ENCODE results near the gene NAV2. TPM values are rescaled to one million over a fixed set of nuclear protein-coding genes. Genes with fewer than 3 reads are reported as not detected.
A peak's percentile ranks its signal among the peaks of the same experiment; 100 is the strongest.

Gene NAV2
- total RNA-seq, 1 donor from 2014 or later, result 44.8 TPM

- DNase-seq (no peak), ATAC-seq (no peak)
- intact Hi-C loops (cut with DNase I), result no loop called here
- H3K27ac ChIP-seq, result no peak overlapping the region
- peaks cover 1% of the 10 kb centered on the region for H3K4me1 ChIP-seq
- no peaks in the 10 kb centered on the region for H3K36me3 ChIP-seq
- no peak overlapping the region for H3K4me3 ChIP-seq
- H3K27me3 ChIP-seq, result no peaks in the 10 kb centered on the region
- no peaks in the 10 kb centered on the region for H3K9me3 ChIP-seq
- TF ChIP-seq, protein P1, sequence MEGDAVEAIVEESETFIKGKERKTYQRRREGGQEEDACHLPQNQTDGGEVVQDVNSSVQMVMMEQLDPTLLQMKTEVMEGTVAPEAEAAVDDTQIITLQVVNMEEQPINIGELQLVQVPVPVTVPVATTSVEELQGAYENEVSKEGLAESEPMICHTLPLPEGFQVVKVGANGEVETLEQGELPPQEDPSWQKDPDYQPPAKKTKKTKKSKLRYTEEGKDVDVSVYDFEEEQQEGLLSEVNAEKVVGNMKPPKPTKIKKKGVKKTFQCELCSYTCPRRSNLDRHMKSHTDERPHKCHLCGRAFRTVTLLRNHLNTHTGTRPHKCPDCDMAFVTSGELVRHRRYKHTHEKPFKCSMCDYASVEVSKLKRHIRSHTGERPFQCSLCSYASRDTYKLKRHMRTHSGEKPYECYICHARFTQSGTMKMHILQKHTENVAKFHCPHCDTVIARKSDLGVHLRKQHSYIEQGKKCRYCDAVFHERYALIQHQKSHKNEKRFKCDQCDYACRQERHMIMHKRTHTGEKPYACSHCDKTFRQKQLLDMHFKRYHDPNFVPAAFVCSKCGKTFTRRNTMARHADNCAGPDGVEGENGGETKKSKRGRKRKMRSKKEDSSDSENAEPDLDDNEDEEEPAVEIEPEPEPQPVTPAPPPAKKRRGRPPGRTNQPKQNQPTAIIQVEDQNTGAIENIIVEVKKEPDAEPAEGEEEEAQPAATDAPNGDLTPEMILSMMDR (IDR thresholded peaks at IDR 0.05), result no peak
Observed at GRCh38 chr11:19827399-19828135, 114.9 kb downstream of the NAV2 start.

GRCh38 chr11:19828382-19829108 is 115.9 kb downstream of the NAV2 start:
- Histone ChIP-seq H3K4me1 (no peaks in the 10 kb centered on the region), H3K4me3 (no peak overlapping the region), H3K9me3 (no peaks in the 10 kb centered on the region), H3K36me3 (peaks cover 2% of the 10 kb centered on the region), H3K27me3 (no peaks in the 10 kb centered on the region), H3K27ac (no peak overlapping the region)
- ATAC-seq, result peak; percentile 29
- TF ChIP-seq, protein P1 (IDR thresholded peaks at IDR 0.05), result no peak
- DNase-seq, result no peak
- intact Hi-C loops (cut with DNase I), result no loop called here

- peak; percentile 52 for ATAC-seq
- intact Hi-C loops (cut with DNase I), result no loop called here
- no peak overlapping the region for H3K27ac ChIP-seq
Observed at GRCh38 chr11:19829109-19829837, 116.6 kb downstream of the NAV2 start.

GRCh38 chr11:19832086-19832750 is 119.6 kb downstream of the NAV2 start:
- H3K4me1 ChIP-seq, result no peaks in the 10 kb centered on the region
- intact Hi-C loops (cut with DNase I), result no loop called here
- no peak for ATAC-seq
- peaks cover 3% of the 10 kb centered on the region for H3K36me3 ChIP-seq
- H3K9me3 ChIP-seq, result no peaks in the 10 kb centered on the region
- TF ChIP-seq, protein P1 (IDR thresholded peaks at IDR 0.05), result no peak
- DNase-seq, result no peak
- no peak overlapping the region for H3K4me3 ChIP-seq
- H3K27me3 ChIP-seq, result no peaks in the 10 kb centered on the region
- H3K27ac ChIP-seq, result no peak overlapping the region

More at GRCh38 chr11:19829109-19829837, 116.6 kb downstream of the NAV2 start:
- no peak for DNase-seq
- no peaks in the 10 kb centered on the region for H3K9me3 ChIP-seq
- no peaks in the 10 kb centered on the region for H3K27me3 ChIP-seq
- H3K36me3 ChIP-seq, result peaks cover 3% of the 10 kb centered on the region
- no peak overlapping the region for H3K4me3 ChIP-seq
- TF ChIP-seq, protein P1 (IDR thresholded peaks at IDR 0.05), result no peak
- no peaks in the 10 kb centered on the region for H3K4me1 ChIP-seq

DNA sequence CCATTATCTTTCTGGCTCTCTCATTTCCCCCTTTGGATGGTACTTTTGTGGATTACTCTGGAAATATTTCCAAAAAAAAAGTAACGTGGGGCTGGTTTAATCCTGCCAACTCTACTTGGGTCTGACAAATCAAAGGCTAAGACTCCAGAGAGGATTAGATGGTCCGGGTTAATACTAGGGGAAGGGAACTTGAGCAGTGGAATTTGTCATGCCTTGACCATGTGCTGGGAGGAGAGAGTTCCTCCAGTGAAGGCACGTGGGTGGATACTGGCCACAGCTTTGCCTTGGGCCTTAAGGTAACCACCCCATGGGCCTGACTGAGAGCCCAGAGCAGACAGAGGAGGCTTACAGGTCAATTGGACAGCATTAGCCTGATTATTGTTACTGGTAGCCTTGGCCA is 120.3 kb downstream of the NAV2 start:
- intact Hi-C loops (cut with DNase I), result no loop called here
- no peaks in the 10 kb centered on the region for H3K4me1 ChIP-seq
- no peaks in the 10 kb centered on the region for H3K27me3 ChIP-seq

More for the DNA sequence above, 120.3 kb downstream of the NAV2 start:
- Histone ChIP-seq H3K4me3 (no peak overlapping the region), H3K36me3 (peaks cover 3% of the 10 kb centered on the region), H3K9me3 (no peaks in the 10 kb centered on the region), H3K27ac (no peak overlapping the region)
- no peak for ATAC-seq
- DNase-seq, result no peak
- TF ChIP-seq, protein P1 (IDR thresholded peaks at IDR 0.05), result no peak

Data from upper lobe of right lung (tissue), 1 donor.